Colon (tissue), 2 donors: ENCODE measurements around the gene C9orf43.

Experiments
- FAIRE-seq: peaks from 2 replicates; lab custom pipeline; 2012; peaks lifted over from hg19 to GRCh38; lab: Jason Lieb, UNC
- donor health status: control.
- donor health status: control.

The C9orf43 gene

DNA sequence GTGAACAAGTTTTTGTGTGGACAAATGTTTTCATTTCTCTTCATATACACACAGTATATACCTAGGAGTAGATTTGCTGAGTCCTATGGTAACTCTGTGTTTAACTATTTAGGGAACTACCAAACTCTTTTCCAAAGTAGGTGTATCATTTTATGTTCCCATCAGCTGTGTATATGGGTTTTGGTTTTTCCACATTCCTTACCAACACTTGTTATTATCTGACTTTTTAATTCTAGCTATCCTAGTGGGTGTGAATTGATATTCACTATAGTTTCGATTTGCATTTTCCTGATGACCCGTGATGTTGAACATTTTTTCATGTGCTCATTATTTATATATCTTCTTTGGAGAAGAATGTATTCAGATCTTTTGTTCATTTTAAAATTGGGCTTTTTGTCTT lies 56.6 kb downstream of the C9orf43 start:
- FAIRE-seq, result no peak

GRCh38 chr9:113468716-113469448 lies 58.3 kb downstream of the C9orf43 start:
- FAIRE-seq, result no peak

GRCh38 chr9:113471143-113471542 lies 60.6 kb downstream of the C9orf43 start:
- FAIRE-seq, result no peak

- FAIRE-seq, result no peak
Measured at GRCh38 chr9:113471566-113471965, 61.0 kb downstream of the C9orf43 start.

DNA sequence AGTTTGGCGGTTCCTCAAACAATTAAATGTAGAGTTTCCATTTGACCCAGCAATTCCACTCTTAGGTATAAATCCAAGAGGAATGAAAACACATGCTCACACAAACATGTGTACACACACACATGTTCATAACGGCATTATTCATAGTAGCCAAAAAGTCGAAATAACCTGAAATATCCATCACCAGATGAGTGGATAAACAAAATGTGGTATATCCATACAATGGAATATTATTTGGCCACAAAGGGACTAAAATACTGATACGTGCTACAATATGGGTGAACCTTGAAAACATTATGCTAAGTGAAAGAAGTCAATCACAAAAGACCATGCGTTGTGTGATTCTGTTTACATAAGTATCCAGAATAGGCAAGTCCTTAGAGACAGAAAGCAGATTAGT lies 61.7 kb downstream of the C9orf43 start:
- FAIRE-seq, result no peak

- FAIRE-seq, result no peak
Measured at GRCh38 chr9:113474360-113475028, 63.9 kb downstream of the C9orf43 start.

- FAIRE-seq, result no peak
Measured at GRCh38 chr9:113475031-113475430, 64.5 kb downstream of the C9orf43 start.

DNA sequence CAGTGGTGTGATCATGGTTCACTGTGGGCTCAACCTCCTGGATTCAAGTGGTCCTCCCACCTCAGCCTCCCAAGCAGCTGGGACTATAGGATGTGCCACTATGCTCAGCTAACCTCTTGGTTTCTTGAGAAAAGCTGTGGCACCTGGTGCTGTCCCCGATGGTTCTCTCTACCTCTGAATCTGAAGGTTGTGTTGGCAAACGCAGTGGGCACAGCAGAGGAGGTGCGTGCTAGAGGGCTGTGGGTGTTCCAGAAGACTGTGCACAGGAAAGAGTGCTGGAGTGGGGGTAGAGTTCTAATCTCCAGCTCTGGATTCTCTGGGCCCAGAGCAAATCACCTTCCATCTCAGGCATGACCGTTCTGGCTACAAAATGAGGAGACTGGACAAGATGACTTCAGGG lies 65.4 kb downstream of the C9orf43 start:
- no peak for FAIRE-seq

GRCh38 chr9:113476511-113476916 lies 66.0 kb downstream of the C9orf43 start:
- FAIRE-seq, result no peak

GRCh38 chr9:113477058-113477457 lies 66.5 kb downstream of the C9orf43 start:
- FAIRE-seq, result no peak

DNA sequence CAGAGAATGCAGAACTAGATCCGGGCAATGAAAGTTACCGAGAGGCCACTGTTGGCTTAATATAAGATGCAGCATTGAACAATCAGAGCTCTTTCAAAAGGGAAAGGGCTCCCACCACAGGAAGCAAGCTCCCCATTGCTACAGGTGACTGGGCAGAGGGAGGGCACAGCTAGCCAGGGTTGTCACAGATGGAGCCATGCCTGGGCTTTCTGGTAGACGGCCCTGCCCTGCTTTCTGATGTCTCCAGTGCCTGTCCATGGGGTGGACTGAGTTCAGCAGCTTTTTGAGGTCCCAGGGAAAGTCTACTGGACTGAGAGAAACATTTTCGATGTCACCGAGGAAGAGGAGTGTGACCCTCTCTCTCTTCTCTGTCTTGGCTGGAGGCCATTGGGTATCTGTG lies 67.1 kb downstream of the C9orf43 start:
- no peak for FAIRE-seq

DNA sequence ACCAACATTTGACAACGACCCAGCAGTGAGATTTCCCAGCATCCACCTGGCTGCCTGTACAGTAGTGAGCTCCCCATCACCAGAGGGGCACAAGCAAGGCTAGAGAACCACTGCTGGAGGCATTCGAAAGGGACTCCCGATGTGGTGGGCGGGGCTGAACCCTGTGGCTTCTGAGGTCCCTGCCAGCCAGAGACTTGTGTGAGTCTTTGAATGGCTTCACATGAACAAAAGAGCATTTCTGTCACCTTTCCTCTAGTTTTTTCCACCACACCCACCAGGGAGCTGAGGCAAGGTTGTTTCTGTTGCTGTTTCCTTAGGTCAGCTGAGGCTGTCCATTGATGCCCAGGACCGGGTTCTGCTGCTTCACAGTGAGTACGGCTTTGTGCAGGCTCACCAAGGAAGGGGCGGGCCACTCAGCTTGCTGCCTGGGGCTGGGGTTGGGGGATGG lies 68.7 kb downstream of the C9orf43 start:
- FAIRE-seq, result no peak
